Measurements from ENCODE around the gene PHF1. TPM values are rescaled to one million over a fixed set of nuclear protein-coding genes. Genes with fewer than 3 reads are reported as not detected.

PHF1 gene
- total and polyA plus RNA-seq, 2 of the 4 experiments (the other 2 are of a cell fraction): 9.0 to 47.2 TPM

- TF ChIP-seq RAD21 (IDR thresholded peaks at IDR 0.05; ENCODE audit: low read length) (peak; percentile 78), MAZ (IDR thresholded peaks at IDR 0.05; ENCODE audit: borderline replicate concordance, low read depth, low read length) (peak; percentile 85; the same call in 1 of the 2 replicates), POLR2A (IDR thresholded peaks at IDR 0.05; ENCODE audit: low read depth, low read length) (peak; percentile 47; the same call in 1 of the 2 replicates), CEBPB (IDR thresholded peaks at IDR 0.05; ENCODE audit: low read depth, low read length) (no peak)
Measured at GRCh38 chr6:33425668-33426577, 15.1 kb downstream of the PHF1 start (continued).
